Prostate gland (tissue), 2 donors: ENCODE results near the gene CPNE4. TPM values are rescaled to one million over a fixed set of nuclear protein-coding genes. Genes with fewer than 3 reads are reported as not detected.

ENCODE experiments used
- DNase-seq: peaks from one replicate; pipeline ENCODE4 v3.0.0-alpha.2; 2019; ENCODE audit warnings: low spot score
- H3K27ac ChIP-seq, 2 donors: fragments of 200-600 bp; sonication (generic); 2 replicates each; pipeline ENCODE4 v1.5.1; 2017 to 2019
- H3K27me3 ChIP-seq: fragments of 200-600 bp; sonication (generic); replicated peaks from 2 replicates; pipeline ENCODE4 v1.5.1; 2019; ENCODE audit not compliant: insufficient read depth
- H3K36me3 ChIP-seq, 2 donors: fragments of 200-600 bp; sonication (generic); 1 replicate in 1 of 2; 2 replicates in 1 of 2; pipeline versions ENCODE4 v1.5.1 to v1.8.1; 2017 to 2019
- H3K4me1 ChIP-seq: fragments of 200-600 bp; sonication (generic); replicated peaks from 2 replicates; pipeline ENCODE4 v1.5.1; 2019
- H3K4me3 ChIP-seq, 2 donors: fragments of 200-600 bp; sonication (generic); 2 replicates each; pipeline ENCODE4 v1.5.1; 2017 to 2019
- H3K9me3 ChIP-seq: fragments of 200-600 bp; sonication (generic); 2 replicates; pipeline ENCODE4 v1.5.1; 2017
- POLR2A ChIP-seq: fragments of 450-650 bp; IDR thresholded peaks from one replicate; pipeline ENCODE4 v1.6.1; 2016; ENCODE audit warnings: antibody characterized with exemption, mild to moderate bottlenecking
- POLR2AphosphoS5 ChIP-seq: sonication (generic); formaldehyde crosslinking; IDR thresholded peaks from one replicate; pipeline ENCODE4 v1.6.1; 2017; ENCODE audit warnings: antibody characterized with exemption
- WGBS: methylation state at CpG from one replicate; pipeline ENCODE4 v1.1.5; 2018; 5-methylcytosine and 5-hydroxymethylcytosine counted together
- intact Hi-C: fragments of 100-400 bp; cut with DNase I; formaldehyde crosslinking; loops from one replicate; pipeline ENCODE4 v1.14.2; 2022
- total RNA-seq, 2 donors: library from RNA; depleted of rRNA; stranded (reverse); fragments of >200 nt; gene quantifications; one replicate each; pipeline ENCODE4 v1.1.0, GENCODE V29; 2016
- TF ChIP-seq, protein P1 (sequence below), 4 experiments: fragments of 200-600 bp in 2 of 4; fragments of 450-650 bp in 2 of 4; sonication (generic) in 2 of 4; IDR thresholded peaks; 1 replicate in 3 of 4; 2 replicates in 1 of 4; pipeline ENCODE4 v1.5.1; 2016 to 2019; ENCODE audit warnings: antibody characterized with exemption in 4 of 4, mild to moderate bottlenecking in 2 of 4, moderate library complexity in 2 of 4

Gene CPNE4
- total RNA-seq, 2 donors from 2014 or later = 39.9 to 68.2 TPM

- 73% methylated on average over 1 of the region's 1 CpG for WGBS
- intact Hi-C loops = no loop called here
- H3K27ac ChIP-seq = no peak overlapping the region
- H3K4me1 ChIP-seq = no peaks in the 10 kb centered on the region
- H3K9me3 ChIP-seq = no peaks in the 10 kb centered on the region
- TF ChIP-seq POLR2A = no peak
- TF ChIP-seq POLR2AphosphoS5 = no peak
- TF ChIP-seq, protein P1, sequence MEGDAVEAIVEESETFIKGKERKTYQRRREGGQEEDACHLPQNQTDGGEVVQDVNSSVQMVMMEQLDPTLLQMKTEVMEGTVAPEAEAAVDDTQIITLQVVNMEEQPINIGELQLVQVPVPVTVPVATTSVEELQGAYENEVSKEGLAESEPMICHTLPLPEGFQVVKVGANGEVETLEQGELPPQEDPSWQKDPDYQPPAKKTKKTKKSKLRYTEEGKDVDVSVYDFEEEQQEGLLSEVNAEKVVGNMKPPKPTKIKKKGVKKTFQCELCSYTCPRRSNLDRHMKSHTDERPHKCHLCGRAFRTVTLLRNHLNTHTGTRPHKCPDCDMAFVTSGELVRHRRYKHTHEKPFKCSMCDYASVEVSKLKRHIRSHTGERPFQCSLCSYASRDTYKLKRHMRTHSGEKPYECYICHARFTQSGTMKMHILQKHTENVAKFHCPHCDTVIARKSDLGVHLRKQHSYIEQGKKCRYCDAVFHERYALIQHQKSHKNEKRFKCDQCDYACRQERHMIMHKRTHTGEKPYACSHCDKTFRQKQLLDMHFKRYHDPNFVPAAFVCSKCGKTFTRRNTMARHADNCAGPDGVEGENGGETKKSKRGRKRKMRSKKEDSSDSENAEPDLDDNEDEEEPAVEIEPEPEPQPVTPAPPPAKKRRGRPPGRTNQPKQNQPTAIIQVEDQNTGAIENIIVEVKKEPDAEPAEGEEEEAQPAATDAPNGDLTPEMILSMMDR (IDR thresholded peaks at IDR 0.05) = no peak
- H3K36me3 ChIP-seq = no peaks in the 10 kb centered on the region
- H3K27me3 ChIP-seq = no peaks in the 10 kb centered on the region
- H3K4me3 ChIP-seq = no peak overlapping the region
- no peak for DNase-seq
Measured at GRCh38 chr3:131716007-131716406, 318.8 kb downstream of the CPNE4 start.

GRCh38 chr3:131714585-131715220 lies 320.1 kb downstream of the CPNE4 start:
- no peaks in the 10 kb centered on the region for H3K4me1 ChIP-seq
- intact Hi-C loops = no loop called here
- 97% methylated on average over 1 of the region's 1 CpG for WGBS

GRCh38 chr3:131713416-131714123 lies 321.2 kb downstream of the CPNE4 start:
- Histone ChIP-seq H3K4me1 (no peaks in the 10 kb centered on the region), H3K27ac (no peak overlapping the region), H3K27me3 (no peaks in the 10 kb centered on the region), H3K9me3 (no peaks in the 10 kb centered on the region), H3K4me3 (no peak overlapping the region), H3K36me3 (no peaks in the 10 kb centered on the region)
- no peak for DNase-seq
- intact Hi-C loops = no loop called here
- 66% methylated on average over 3 of the region's 3 CpGs for WGBS
- TF ChIP-seq, protein P1 (IDR thresholded peaks at IDR 0.05) = no peak
- no peak for TF ChIP-seq POLR2AphosphoS5
- no peak for TF ChIP-seq POLR2A

More at GRCh38 chr3:131714585-131715220, 320.1 kb downstream of the CPNE4 start:
- no peaks in the 10 kb centered on the region for H3K36me3 ChIP-seq
- H3K27me3 ChIP-seq = no peaks in the 10 kb centered on the region
- TF ChIP-seq POLR2AphosphoS5 (no peak), POLR2A (no peak)
- TF ChIP-seq, protein P1 (IDR thresholded peaks at IDR 0.05) = no peak
- DNase-seq = no peak
- H3K9me3 ChIP-seq = no peaks in the 10 kb centered on the region
- H3K27ac ChIP-seq = no peak overlapping the region
- no peak overlapping the region for H3K4me3 ChIP-seq

DNA sequence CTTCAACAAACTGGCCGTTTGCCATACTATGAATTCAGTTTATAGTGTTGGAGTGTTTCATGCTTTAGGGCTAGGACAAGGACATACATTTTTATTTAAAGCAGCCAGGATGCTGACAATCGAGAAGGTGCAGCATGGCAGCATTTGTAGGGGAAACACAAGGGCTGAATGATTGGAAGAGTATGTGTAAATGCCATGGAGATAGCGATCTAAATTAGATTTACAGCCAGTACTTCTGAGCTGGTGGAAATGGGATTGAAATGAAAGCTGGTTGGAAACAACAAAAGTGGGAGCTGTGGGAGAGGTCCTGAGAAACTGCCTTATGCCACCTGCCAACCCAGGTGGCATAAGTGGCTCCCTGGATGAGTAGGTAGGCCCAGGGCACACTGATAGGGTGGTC lies 322.2 kb downstream of the CPNE4 start:
- no peak overlapping the region for H3K4me3 ChIP-seq
- no peaks in the 10 kb centered on the region for H3K9me3 ChIP-seq
- intact Hi-C loops = no loop called here
- 33% methylated on average over 3 of the region's 3 CpGs for WGBS
- no peak for TF ChIP-seq POLR2A
- TF ChIP-seq, protein P1 (IDR thresholded peaks at IDR 0.05) = no peak
- no peak for TF ChIP-seq POLR2AphosphoS5
- H3K4me1 ChIP-seq = no peaks in the 10 kb centered on the region
- H3K27me3 ChIP-seq = no peaks in the 10 kb centered on the region
- H3K27ac ChIP-seq = no peak overlapping the region
- no peaks in the 10 kb centered on the region for H3K36me3 ChIP-seq
- no peak for DNase-seq
